ENCODE results near the gene C16orf78. TPM values are rescaled to one million over a fixed set of nuclear protein-coding genes. Genes with fewer than 3 reads are reported as not detected.

The C16orf78 gene
- total RNA-seq, 6 donors from 2014 or later, result not detected

DNA sequence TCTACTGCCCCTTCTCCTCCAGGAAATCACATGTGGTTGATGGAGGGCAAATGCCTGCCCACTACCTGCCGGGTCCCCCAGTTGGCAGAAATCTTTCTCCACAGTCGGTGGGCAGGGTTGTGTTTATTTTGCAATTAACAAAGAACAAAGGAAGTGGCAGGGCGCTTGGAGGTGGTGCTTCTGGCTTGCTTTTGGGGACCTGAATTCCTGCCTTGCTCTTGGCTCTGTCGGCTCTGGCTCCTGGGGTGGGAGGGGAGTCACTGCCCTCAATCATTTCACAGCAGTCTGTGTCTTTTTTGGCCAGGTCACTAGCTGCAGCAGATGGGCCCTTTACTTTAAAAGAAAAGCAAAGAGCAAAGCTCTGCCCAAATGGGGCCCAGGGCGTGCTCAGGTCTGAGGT, 69.2 kb downstream of the C16orf78 start:
- 32 to 36% methylated on average over 5 of the region's 5 CpGs for WGBS, 2 donors
- H3K27me3 ChIP-seq, result no peaks in the 10 kb centered on the region
- peaks cover 7 to 18% (median 9%) of the 10 kb centered on the region in 4 donors for H3K4me1 ChIP-seq
- TF ChIP-seq EP300 (IDR thresholded peaks at IDR 0.05), result no peak
- TF ChIP-seq CTCF (IDR thresholded peaks at IDR 0.05), result no peak
- TF ChIP-seq POLR2AphosphoS5 (IDR thresholded peaks at IDR 0.05), result no peak
- no peak for TF ChIP-seq POLR2A (IDR thresholded peaks at IDR 0.05)
- ATAC-seq (ENCODE audit: low FRiP score in 2 of 2) (no peak), DNase-seq (no peak)
- peak overlapping the region in 1 of 4 donors; percentile 7 for H3K27ac ChIP-seq
- H3K36me3 ChIP-seq, result no peaks in the 10 kb centered on the region
- no peak overlapping the region for H3K4me3 ChIP-seq
- H3K9me3 ChIP-seq, result no peaks in the 10 kb centered on the region

DNA sequence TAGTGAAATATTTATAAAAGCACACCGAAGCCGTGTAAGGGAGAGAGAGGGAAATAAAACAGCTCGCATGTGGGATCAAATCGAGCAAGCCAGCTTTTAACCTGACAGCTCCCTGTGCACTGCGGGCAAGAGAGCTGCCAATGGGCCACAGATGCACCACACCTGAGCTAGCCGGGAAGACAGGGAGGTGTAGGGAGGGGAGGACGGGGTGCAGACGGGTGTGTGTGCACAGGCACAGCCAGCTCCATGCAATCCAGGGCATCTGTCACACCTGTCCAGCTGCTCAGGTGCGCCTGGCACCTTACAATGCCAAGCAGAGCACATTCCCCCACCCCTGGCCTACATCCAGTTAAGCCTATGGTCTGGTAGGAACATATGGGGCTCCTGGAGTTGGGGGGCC, 70.0 kb downstream of the C16orf78 start:
- Histone ChIP-seq H3K36me3 (no peaks in the 10 kb centered on the region), H3K27me3 (no peaks in the 10 kb centered on the region), H3K9me3 (no peaks in the 10 kb centered on the region), H3K4me1 (peaks cover 7 to 18% (median 9%) of the 10 kb centered on the region in 4 donors), H3K27ac (no peak overlapping the region), H3K4me3 (no peak overlapping the region)
- DNase-seq, result no peak
- 85 to 92% methylated on average over 9 of the region's 9 CpGs for WGBS, 2 donors
- ATAC-seq (ENCODE audit: low FRiP score in 2 of 2), result no peak
- TF ChIP-seq CTCF (IDR thresholded peaks at IDR 0.05), result no peak
- TF ChIP-seq EP300 (IDR thresholded peaks at IDR 0.05), result no peak
- no peak for TF ChIP-seq POLR2AphosphoS5 (IDR thresholded peaks at IDR 0.05)
- TF ChIP-seq POLR2A (IDR thresholded peaks at IDR 0.05), result no peak

GRCh38 chr16:49446805-49447204, 73.2 kb downstream of the C16orf78 start:
- TF ChIP-seq POLR2A (IDR thresholded peaks at IDR 0.05), result no peak
- no peak overlapping the region for H3K4me3 ChIP-seq
- no peaks in the 10 kb centered on the region for H3K27me3 ChIP-seq
- no peaks in the 10 kb centered on the region for H3K9me3 ChIP-seq
- no peak overlapping the region for H3K27ac ChIP-seq
- ATAC-seq (ENCODE audit: low FRiP score in 2 of 2), result no peak
- H3K4me1 ChIP-seq, result peaks cover 0 to 12% (median 0%) of the 10 kb centered on the region in 4 donors
- no peak for DNase-seq
- H3K36me3 ChIP-seq, result no peaks in the 10 kb centered on the region
- WGBS, 2 donors, result 94 to 95% methylated on average over 2 of the region's 2 CpGs

Other genes starting within 250 kb of the C16orf78 start
- under 1 TPM in 2 of 6 donors, not detected in 4; 0.10 to 0.49 TPM for gene CBLN1, start 92.0 kb upstream of the C16orf78 start, total RNA-seq

All from upper lobe of left lung (tissue), 6 donors.